Hematopoietic multipotent progenitor cell treated with erythropoietin and hydrocortisone succinate and interleukin-3 and kit ligand, for 15 days (in vitro differentiated cells): ENCODE results near the gene SYMPK.

Experiments
- DNase-seq: peaks from one replicate; pipeline ENCODE4 v3.0.0-alpha.2; 2015; ENCODE audit warnings: low spot score

SYMPK gene

GRCh38 chr19:45866400-45867176 is 3.6 kb upstream of the SYMPK start:
- DNase-seq = no peak

- DNase-seq = no peak
These were observed 2.5 kb upstream of the SYMPK start for GRCh38 chr19:45865269-45865948.

DNA sequence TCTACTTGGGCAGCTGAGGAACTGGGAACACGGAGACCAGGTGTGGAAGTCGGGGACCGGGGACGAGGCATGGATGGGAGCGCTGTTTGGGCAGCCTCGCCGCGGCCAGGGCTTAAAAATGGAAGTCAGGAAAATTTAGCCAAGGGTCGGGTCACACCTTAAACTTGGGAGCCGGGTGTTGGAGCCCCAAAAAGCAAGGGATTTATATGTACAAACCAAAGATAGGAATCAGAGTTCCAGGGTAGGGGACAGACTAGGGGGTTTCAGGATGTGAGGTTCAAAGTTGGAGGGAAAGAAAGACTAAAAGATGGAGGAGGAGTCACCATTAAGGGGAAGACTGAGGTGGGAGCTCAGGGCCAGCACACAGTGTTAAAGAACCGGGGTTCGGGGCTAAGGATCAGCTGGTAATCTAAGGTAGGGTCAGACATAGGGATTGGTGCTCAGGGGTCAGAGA is 1.7 kb upstream of the SYMPK start:
- no peak for DNase-seq

GRCh38 chr19:45863840-45864628 is 1.1 kb upstream of the SYMPK start, which contains the start of gene FOXA3:
Gene FOXA3, plus strand, starts transcription at chr19:45864326. Its CDS starts 131 bp downstream, at chr19:45864457.
- peak; percentile 23 for DNase-seq

GRCh38 chr19:45863335-45863839 is 440 bp upstream of the SYMPK start:
- DNase-seq = no peak

- DNase-seq = no peak
These were observed 730 bp downstream of the SYMPK start for GRCh38 chr19:45862271-45862563.

DNA sequence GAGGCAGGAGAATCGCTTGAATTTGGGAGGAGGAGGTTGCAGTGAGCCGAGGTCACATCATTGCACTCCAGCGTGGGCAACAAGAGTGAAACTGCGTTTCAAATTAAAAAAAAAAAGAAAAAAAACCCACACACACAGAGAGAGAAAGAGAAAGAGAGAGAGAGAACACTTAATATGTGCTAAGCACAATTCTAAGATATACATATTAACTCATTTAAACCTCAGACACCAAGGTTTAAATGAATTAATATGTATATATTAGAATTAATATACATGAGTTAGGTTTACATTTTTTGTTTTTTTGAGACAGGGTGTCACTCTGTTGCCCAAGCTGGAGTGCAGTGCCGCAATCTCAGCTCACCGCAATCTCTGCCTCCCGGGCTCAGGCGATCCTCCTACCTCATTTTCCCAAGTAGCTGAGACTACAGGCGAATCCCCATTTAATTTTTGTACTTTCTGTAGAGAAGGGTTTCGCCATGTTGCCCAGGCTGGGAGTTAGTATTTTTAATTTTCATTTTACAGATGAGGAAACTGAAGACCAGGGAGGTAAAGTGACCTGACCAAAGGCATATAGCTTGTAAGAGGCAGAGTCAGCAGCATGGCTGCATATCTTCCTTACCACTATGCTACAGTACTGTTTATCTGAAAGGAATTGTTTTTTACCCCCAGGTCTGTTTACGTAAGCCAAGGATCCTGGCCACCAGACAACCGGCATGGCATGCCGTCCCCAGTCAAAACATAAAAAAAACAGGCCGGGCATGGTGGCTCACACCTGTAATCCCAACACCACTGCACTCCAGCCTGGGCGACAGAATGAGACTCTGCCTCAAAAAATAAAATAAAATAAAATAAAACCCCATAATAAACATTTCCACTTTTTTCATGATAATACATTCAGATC is 2.3 kb downstream of the SYMPK start:
- DNase-seq = no peak

GRCh38 chr19:45854167-45854778 is 8.7 kb downstream of the SYMPK start:
- no peak for DNase-seq

DNA sequence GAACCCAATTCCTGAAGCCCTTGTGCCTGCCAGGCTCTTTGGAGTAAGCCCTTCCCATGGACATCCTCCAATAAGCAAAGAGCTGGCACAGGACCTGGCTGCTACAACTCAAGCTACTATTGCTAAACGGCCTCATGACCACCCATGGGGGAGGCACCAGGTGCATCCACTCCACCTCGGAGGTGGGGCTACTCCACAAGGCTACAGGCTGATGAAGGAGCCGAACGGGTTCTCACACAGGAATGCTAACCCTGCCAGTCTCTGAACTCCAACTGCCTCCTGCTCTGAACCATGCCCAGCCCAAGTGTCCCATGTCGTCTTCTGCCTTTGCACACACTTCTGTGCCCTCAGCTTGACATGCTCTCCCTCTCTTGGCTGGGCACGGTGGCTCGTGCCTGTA is 10.0 kb downstream of the SYMPK start:
- DNase-seq = no peak

GRCh38 chr19:45852145-45852750 is 10.7 kb downstream of the SYMPK start:
- no peak for DNase-seq

GRCh38 chr19:45848922-45849321 is 14.0 kb downstream of the SYMPK start:
- no peak for DNase-seq

GRCh38 chr19:45847663-45848062 is 15.3 kb downstream of the SYMPK start:
- no peak for DNase-seq

DNA sequence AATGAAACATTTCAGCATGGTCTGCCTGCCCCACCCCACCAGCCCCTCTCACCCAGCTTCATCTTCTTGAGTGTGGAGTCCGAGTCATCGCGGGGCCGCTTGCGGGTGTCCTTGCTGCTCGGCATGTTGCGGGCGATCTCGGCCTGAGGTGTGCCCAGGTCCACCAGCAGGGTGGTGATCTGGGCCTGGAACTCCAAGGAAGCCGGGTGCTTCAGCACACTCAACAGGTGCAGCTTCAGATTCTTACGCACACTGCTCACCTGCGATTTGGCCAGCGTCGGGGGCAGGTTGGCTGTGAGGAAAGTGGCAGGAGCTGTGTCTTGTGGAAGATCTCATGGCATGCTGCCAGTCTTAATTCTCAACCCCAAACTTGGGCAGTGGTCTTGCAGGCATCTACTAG is 20.7 kb downstream of the SYMPK start:
- no peak for DNase-seq

GRCh38 chr19:45834970-45835369 is 28.0 kb downstream of the SYMPK start:
- DNase-seq = no peak

- no peak for DNase-seq
These were observed 34.0 kb downstream of the SYMPK start for GRCh38 chr19:45828945-45829344.

DNA sequence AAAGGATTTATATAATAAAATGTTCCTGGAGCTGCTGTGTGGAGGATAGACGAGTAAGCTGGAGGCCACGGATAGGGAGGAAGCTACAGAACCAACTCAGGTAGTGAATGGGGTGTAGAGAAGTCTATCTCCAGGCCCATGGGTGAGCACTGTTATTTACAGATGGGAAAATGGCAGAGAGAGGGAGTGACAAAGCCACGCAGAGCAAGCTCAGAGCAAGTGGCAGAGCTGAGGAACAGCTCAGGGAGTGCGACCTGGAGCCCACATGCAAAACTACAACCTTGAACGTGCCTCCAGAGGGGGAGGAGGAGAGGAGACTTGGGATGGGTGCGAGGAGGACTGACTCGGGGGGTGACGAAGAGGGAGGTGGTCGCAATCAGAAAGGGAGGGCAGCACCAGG is 34.4 kb downstream of the SYMPK start:
- no peak for DNase-seq

GRCh38 chr19:45827459-45828093 is 35.4 kb downstream of the SYMPK start:
- DNase-seq = no peak

DNA sequence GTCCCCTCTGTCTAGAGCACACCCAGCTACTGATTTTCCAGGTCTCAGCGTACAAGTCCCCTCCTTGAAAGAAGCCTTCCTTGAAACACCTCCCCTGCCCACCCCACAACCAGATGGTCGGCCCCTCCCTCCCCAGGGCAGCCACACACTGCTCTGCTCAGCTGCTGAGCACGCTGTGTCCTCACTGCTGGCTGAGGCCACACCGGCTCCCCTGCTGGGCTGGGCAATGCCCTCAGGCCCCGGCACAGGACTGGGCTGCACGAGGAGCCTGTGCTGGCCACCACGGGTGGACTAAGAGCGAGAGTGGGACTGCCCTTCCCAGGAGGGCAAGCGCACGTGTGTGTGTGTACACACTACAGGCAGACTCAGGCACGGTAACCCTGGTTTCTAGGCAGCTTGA is 36.0 kb downstream of the SYMPK start:
- no peak for DNase-seq

DNA sequence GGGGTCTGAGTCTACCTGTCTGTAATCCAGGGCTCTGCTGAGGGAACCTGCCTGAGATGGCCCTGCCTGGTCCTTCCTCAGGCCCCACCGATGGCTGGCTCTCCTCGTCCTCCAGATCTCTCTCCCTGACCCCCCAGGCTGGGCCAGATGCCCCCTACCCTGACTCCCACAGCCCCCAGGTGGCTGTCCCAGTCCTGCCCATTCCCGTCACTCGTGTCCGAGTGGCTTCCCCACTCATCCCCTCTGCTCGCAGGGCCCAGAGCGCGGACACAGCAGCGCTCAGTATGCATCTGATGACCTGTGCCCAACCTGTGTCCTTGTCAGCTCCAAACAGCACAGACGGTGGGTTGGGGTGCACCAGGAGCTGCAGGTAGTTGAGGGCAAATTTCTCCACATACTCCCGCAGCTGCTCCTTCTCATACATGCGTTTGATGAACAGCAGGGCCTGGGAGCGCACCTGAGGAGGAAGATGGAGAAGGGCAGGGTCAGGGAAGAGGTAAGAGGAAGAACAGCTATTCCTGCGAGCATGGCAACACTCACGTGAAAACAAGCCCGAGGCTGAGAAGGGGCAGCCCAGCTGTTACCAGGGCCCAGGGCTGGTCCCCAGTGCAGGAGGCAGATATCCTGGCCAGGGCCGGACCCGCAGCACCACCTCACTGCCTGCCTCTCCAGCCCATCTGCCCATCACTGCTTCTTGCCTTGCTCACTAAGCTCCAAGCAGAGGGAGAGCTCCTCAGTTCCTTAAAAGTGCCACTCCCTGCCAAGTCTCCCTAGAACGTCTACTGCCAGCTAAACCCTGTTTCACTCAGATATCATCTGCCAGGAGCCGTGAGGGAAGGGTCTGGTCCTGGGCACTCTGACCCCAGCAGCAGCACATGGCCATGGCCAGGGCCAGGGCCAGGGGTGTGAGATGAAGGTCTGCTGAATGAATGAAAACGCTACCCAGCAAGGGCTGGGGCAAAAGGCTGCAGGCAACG is 36.7 kb downstream of the SYMPK start:
- no peak for DNase-seq
